ENCODE measurements around the gene HOXA13. TPM values are rescaled to one million over a fixed set of nuclear protein-coding genes. Genes with fewer than 3 reads are reported as not detected.

HOXA13 gene
- total RNA-seq, 4 donors from 2014 or later, result 0.82 to 2.4 (median 1.7) TPM

DNA sequence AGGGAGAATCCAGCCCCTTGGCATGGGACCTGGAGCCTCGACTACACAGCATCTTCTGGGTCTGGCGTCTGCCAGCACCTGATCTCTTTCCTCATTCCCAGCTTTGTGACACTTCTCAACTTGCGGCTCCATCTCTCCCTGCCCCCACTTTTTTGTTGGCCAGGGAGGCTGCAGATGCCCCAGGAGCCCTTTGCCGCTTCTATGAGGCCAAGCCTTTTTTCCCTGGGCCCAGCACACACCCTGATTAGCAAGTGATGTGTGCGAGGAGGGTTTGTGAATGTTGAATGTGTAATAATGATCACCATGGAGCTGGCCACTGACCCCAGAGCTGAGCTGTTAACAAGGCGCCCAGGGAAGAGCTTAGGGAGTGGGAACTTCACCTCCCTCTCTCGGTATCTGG is 47.1 kb upstream of the HOXA13 start:
- peaks cover 10 to 37% of the 10 kb centered on the region in 2 donors for H3K4me1 ChIP-seq
- DNase-seq (no peak), ATAC-seq (no peak)
- in situ Hi-C loops (cut with MboI; ENCODE audit: low sequenced_read_pairs in 4 of 4) (no loop called here), intact Hi-C loops (cut with DNase I; ENCODE audit: low total_unique reads) (no loop called here)
- H3K27me3 ChIP-seq, result peaks cover 96 to 100% (median 100%) of the 10 kb centered on the region in 3 donors
- H3K4me3 ChIP-seq, result no peak overlapping the region
- H3K27ac ChIP-seq, result no peak overlapping the region
- H3K9me3 ChIP-seq, result no peaks in the 10 kb centered on the region
- H3K36me3 ChIP-seq, result no peaks in the 10 kb centered on the region
- TF ChIP-seq, protein P1, sequence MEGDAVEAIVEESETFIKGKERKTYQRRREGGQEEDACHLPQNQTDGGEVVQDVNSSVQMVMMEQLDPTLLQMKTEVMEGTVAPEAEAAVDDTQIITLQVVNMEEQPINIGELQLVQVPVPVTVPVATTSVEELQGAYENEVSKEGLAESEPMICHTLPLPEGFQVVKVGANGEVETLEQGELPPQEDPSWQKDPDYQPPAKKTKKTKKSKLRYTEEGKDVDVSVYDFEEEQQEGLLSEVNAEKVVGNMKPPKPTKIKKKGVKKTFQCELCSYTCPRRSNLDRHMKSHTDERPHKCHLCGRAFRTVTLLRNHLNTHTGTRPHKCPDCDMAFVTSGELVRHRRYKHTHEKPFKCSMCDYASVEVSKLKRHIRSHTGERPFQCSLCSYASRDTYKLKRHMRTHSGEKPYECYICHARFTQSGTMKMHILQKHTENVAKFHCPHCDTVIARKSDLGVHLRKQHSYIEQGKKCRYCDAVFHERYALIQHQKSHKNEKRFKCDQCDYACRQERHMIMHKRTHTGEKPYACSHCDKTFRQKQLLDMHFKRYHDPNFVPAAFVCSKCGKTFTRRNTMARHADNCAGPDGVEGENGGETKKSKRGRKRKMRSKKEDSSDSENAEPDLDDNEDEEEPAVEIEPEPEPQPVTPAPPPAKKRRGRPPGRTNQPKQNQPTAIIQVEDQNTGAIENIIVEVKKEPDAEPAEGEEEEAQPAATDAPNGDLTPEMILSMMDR (IDR thresholded peaks at IDR 0.05 in 4 of 5, conservative IDR thresholded peaks at IDR 0.05 in 1 of 5), result no peak
- no peak for TF ChIP-seq POLR2A (IDR thresholded peaks at IDR 0.05)

DNA sequence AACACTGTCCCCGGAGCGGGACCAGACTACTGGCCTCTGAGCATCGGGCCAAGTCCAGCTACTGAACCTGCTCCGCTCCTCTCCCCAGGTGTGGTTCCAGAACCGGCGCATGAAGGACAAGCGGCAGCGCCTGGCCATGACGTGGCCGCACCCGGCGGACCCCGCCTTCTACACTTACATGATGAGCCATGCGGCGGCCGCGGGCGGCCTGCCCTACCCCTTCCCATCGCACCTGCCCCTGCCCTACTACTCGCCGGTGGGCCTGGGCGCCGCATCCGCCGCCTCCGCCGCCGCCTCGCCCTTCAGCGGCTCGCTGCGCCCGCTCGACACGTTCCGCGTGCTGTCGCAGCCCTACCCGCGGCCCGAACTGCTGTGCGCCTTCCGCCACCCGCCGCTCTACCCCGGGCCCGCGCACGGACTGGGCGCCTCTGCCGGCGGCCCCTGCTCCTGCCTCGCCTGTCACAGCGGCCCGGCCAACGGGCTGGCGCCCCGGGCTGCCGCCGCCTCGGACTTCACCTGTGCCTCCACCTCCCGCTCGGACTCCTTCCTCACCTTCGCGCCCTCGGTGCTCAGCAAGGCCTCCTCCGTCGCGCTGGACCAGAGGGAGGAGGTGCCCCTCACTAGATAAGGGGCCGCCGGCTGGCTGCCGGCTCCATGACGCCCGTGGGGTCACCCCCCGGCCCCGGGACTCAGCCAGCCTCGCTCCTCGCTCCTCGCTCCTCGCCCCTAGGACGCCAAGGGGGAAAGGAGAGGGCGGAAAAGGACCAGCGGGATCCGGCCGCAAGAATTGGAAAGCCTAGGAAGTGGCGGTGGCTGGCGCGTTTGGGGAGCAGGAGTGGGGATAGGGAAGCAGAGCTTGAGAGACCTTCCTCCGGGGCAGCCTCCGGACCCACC is 46.2 kb upstream of the HOXA13 start:
- Histone ChIP-seq H3K4me1 (peaks cover 5 to 30% of the 10 kb centered on the region in 2 donors), H3K9me3 (no peaks in the 10 kb centered on the region), H3K27me3 (peaks cover 96 to 100% (median 100%) of the 10 kb centered on the region in 3 donors), H3K4me3 (peak overlapping the region; percentile 5 to 57 (median 34)), H3K36me3 (no peaks in the 10 kb centered on the region), H3K27ac (no peak overlapping the region)
- TF ChIP-seq POLR2A (IDR thresholded peaks at IDR 0.05), result no peak
- TF ChIP-seq, protein P1 (IDR thresholded peaks at IDR 0.05 in 4 of 5, conservative IDR thresholded peaks at IDR 0.05 in 1 of 5), result no peak
- ATAC-seq (no peak), DNase-seq (no peak)
- intact Hi-C loops (cut with DNase I; ENCODE audit: low total_unique reads) (no loop called here), in situ Hi-C loops (cut with MboI; ENCODE audit: low sequenced_read_pairs in 4 of 4) (no loop called here)

DNA sequence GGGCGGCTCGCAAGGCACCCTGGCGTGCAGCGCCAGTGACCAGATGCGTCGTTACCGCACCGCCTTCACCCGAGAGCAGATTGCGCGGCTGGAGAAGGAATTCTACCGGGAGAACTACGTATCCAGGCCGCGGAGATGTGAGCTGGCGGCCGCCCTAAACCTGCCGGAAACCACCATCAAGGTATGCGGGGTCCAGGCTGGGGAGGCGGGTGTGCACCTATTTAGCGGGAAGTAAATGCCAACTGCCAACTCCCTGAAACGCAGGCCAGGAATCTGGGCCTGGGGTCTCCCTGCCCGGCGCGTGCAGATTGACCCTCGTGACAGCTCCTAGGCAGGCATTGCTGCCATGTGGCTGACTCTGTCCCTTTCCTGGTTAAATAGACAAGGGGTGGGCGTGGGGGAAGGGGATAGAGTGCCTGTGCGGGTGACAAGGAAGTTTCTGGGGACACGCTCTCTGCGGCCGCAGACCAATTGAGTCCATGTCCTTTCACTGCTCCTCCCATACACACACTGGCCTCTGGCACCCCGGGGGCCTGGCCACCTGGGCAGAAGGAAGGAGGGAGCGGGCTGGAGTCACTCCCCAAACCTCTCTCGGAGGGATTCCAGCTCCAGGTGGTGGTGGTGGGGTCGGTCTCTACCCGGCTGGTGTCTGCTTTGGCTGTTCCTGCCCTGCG is 45.4 kb upstream of the HOXA13 start:
- intact Hi-C loops (cut with DNase I; ENCODE audit: low total_unique reads), result no loop called here
- peaks cover 96 to 100% (median 100%) of the 10 kb centered on the region in 3 donors for H3K27me3 ChIP-seq
- peak overlapping the region; percentile 5 to 57 (median 34) for H3K4me3 ChIP-seq
- ATAC-seq (no peak), DNase-seq (no peak)
- H3K9me3 ChIP-seq, result no peaks in the 10 kb centered on the region
- no peaks in the 10 kb centered on the region for H3K36me3 ChIP-seq
- H3K4me1 ChIP-seq, result peaks cover 5 to 30% of the 10 kb centered on the region in 2 donors
- H3K27ac ChIP-seq, result no peak overlapping the region
- in situ Hi-C loops (cut with MboI; ENCODE audit: low sequenced_read_pairs in 4 of 4), result no loop called here
- no peak for TF ChIP-seq POLR2A (IDR thresholded peaks at IDR 0.05)
- TF ChIP-seq, protein P1 (IDR thresholded peaks at IDR 0.05 in 4 of 5, conservative IDR thresholded peaks at IDR 0.05 in 1 of 5), result no peak

DNA sequence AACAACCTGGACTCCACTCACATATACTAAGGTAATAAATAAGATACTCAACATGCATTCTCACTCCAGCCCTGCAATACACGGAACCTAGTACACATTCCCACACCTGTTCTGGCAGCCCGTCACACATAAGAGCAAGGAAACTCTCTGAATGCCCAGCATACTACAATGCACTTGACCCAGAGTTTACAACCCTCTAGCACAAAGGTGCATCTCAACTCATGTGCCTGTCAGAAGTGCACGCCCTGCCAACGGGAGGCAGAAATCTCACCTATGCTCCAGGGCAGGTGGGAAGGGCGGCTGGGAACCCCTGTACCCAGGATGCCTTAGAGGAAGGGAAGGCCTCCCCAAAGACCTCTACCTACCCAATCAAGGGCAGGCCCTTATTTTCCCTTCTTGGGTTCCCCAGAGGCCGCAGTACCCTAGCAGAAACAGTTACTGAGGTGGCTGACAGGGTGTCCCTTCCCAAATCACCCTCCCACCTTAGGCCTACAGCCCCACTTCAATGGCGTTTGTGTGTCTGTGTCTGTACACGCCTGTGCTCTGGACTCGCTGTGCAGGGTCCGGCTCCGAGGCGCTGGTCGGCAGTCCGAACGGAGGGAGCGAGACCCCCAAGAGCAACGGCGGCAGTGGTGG is 44.7 kb upstream of the HOXA13 start:
- Histone ChIP-seq H3K36me3 (no peaks in the 10 kb centered on the region), H3K4me3 (peak overlapping the region in 2 of 4 donors; percentile 25 to 57), H3K27ac (no peak overlapping the region), H3K27me3 (peaks cover 96 to 100% (median 100%) of the 10 kb centered on the region in 3 donors), H3K9me3 (no peaks in the 10 kb centered on the region), H3K4me1 (peaks cover 5 to 35% of the 10 kb centered on the region in 2 donors)
- ATAC-seq (no peak), DNase-seq (no peak)
- intact Hi-C loops (cut with DNase I; ENCODE audit: low total_unique reads), result no loop called here
- TF ChIP-seq POLR2A (IDR thresholded peaks at IDR 0.05), result no peak
- TF ChIP-seq, protein P1 (IDR thresholded peaks at IDR 0.05 in 4 of 5, conservative IDR thresholded peaks at IDR 0.05 in 1 of 5), result no peak
- in situ Hi-C loops (cut with MboI; ENCODE audit: low sequenced_read_pairs in 4 of 4), result no loop called here
